Kidney epithelial cell (primary cell): ENCODE measurements around the gene TKT. TPM values are rescaled to one million over a fixed set of nuclear protein-coding genes. Genes with fewer than 3 reads are reported as not detected.

Source experiments
- DNase-seq: peaks from one replicate; pipeline ENCODE4 v3.0.0-alpha.2; 2010; ENCODE audit warnings: low read depth
- H3K27me3 ChIP-seq: 2 replicates; pipeline ENCODE4 v1.6.0; 2011; ENCODE audit warnings: low read length; ENCODE audit not compliant: control insufficient read depth, insufficient read depth
- H3K36me3 ChIP-seq: 2 replicates; pipeline ENCODE4 v1.5.1; 2011; ENCODE audit warnings: low read length; ENCODE audit not compliant: control insufficient read depth, insufficient read depth
- H3K4me3 ChIP-seq: 2 replicates; pipeline ENCODE4 v1.5.1; 2011; ENCODE audit warnings: low read depth, mild to moderate bottlenecking, control low read depth, low read length
- total RNA-seq: library from RNA; depleted of rRNA; stranded (reverse); fragments of >200 nt; gene quantifications from 2 replicates; pipeline ENCODE4 v1.2.3, GENCODE V29; 2015
- TF ChIP-seq, protein P1 (sequence below): IDR thresholded peaks from 2 replicates; pipeline ENCODE4 v1.5.1; 2011; ENCODE audit warnings: mild to moderate bottlenecking, moderate library complexity, low read length, control low read depth, inconsistent platforms; ENCODE audit not compliant: insufficient read depth, poor library complexity, severe bottlenecking

TKT gene
- total RNA-seq, 1 donor from 2014 or later: 373 TPM

DNA sequence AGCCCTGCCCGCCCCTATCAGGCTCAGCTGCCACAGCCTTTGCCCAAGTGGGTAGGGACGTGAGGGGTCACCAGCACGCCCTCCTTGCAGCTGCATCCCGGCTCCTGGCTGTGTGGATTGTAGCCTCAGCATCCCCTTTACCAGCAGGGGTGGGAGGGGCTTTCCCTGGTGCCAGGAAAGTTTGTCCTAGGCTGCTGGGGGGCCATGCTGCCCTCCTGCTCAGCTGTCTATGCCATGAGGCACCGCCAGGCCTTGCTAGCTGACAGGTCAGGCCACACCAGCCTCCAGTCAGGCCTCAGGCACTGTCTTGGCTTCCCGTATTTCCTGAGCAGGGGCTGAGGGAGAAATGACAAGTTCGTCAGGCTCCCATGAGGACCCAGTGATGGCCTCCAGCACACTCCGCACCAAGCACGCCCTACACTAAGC lies 32.3 kb downstream of the TKT start:
- TF ChIP-seq, protein P1, sequence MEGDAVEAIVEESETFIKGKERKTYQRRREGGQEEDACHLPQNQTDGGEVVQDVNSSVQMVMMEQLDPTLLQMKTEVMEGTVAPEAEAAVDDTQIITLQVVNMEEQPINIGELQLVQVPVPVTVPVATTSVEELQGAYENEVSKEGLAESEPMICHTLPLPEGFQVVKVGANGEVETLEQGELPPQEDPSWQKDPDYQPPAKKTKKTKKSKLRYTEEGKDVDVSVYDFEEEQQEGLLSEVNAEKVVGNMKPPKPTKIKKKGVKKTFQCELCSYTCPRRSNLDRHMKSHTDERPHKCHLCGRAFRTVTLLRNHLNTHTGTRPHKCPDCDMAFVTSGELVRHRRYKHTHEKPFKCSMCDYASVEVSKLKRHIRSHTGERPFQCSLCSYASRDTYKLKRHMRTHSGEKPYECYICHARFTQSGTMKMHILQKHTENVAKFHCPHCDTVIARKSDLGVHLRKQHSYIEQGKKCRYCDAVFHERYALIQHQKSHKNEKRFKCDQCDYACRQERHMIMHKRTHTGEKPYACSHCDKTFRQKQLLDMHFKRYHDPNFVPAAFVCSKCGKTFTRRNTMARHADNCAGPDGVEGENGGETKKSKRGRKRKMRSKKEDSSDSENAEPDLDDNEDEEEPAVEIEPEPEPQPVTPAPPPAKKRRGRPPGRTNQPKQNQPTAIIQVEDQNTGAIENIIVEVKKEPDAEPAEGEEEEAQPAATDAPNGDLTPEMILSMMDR: no peak
- peaks cover 14% of the 10 kb centered on the region for H3K36me3 ChIP-seq
- H3K4me3 ChIP-seq: no peak overlapping the region
- no peak for DNase-seq
- no peaks in the 10 kb centered on the region for H3K27me3 ChIP-seq

- no peak for DNase-seq
- Histone ChIP-seq H3K36me3 (peaks cover 9% of the 10 kb centered on the region), H3K27me3 (no peaks in the 10 kb centered on the region), H3K4me3 (no peak overlapping the region)
- TF ChIP-seq, protein P1: no peak
These were observed 32.8 kb downstream of the TKT start for GRCh38 chr3:53223025-53223424.

DNA sequence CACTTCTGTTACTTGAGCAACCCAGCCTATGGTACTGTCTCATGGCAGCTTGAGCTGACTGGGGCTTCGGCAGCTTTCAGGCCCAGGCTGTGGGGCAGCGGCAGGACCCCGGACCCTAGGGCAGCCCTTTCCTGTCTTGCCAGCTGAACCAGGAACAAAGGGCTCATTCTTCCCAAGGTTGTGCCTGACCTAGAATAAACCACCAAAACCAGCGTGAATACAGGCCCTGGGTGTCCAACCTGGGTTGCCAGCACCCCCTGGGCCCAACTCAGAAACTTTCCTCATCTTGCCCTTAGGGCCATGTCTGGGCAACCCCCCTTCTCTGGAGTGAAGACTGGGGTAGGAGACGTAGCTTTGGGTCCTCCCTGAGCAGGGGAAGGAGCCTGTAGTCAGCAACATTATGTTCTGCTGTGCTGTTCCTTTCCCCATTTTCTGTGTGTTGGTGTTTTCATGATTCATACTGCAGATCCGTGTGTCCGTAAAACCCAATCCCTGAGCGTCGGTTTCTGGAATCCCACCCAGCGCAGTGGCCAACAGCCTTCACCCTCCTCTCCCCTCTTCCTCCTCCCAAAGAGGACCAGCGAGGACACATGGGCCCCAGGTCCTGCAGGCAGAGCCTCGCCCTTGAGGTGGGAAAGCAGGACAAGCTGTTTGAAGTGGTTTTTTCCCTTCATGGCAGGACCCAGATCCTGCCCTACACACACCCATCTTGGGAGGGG lies 33.5 kb downstream of the TKT start:
- H3K36me3 ChIP-seq: peaks cover 9% of the 10 kb centered on the region
- TF ChIP-seq, protein P1: no peak

DNA sequence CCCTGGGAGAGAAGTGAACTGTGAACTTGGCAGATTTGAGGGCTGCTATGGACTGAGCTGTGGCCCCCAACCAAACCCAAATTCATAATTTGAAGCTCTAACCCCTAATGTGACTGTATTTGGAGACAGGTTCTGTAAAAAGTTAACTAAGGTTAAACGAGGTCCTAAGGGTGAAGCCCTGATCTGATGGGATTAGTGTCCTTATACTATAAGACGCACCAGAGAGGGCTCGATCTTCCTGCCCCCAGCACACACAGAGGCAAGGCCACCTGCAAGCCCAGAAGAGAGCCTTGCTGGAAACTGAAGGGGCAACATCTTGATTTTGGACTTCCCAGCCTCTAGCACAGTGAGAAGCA lies 34.0 kb downstream of the TKT start:
- no peak for DNase-seq
- H3K4me3 ChIP-seq: no peak overlapping the region
- H3K27me3 ChIP-seq: no peaks in the 10 kb centered on the region
- peaks cover 6% of the 10 kb centered on the region for H3K36me3 ChIP-seq
- TF ChIP-seq, protein P1: no peak

More for the DNA sequence above, 33.5 kb downstream of the TKT start:
- Histone ChIP-seq H3K27me3 (no peaks in the 10 kb centered on the region), H3K4me3 (no peak overlapping the region)
- no peak for DNase-seq

- peaks cover 5% of the 10 kb centered on the region for H3K36me3 ChIP-seq
- no peaks in the 10 kb centered on the region for H3K27me3 ChIP-seq
- TF ChIP-seq, protein P1: no peak
- H3K4me3 ChIP-seq: no peak overlapping the region
- no peak for DNase-seq
These were observed 34.5 kb downstream of the TKT start for GRCh38 chr3:53221345-53221744.
